Prostate gland (tissue), 2 donors: ENCODE measurements around the gene HK1. TPM values are rescaled to one million over a fixed set of nuclear protein-coding genes. Genes with fewer than 3 reads are reported as not detected.
"Not testable (repeated sequence)": the region's sequence is repeated elsewhere in the genome, so short reads cannot be mapped to it uniquely, and the experiment has no call there.

Experiments used
- DNase-seq: peaks from one replicate; pipeline ENCODE4 v3.0.0-alpha.2; 2019; ENCODE audit warnings: low spot score
- H3K27ac ChIP-seq, 2 donors: fragments of 200-600 bp; sonication (generic); 2 replicates each; pipeline ENCODE4 v1.5.1; 2017 to 2019
- H3K27me3 ChIP-seq: fragments of 200-600 bp; sonication (generic); replicated peaks from 2 replicates; pipeline ENCODE4 v1.5.1; 2019; ENCODE audit not compliant: insufficient read depth
- H3K36me3 ChIP-seq, 2 donors: fragments of 200-600 bp; sonication (generic); 1 replicate in 1 of 2; 2 replicates in 1 of 2; pipeline versions ENCODE4 v1.5.1 to v1.8.1; 2017 to 2019
- H3K4me1 ChIP-seq: fragments of 200-600 bp; sonication (generic); replicated peaks from 2 replicates; pipeline ENCODE4 v1.5.1; 2019
- H3K4me3 ChIP-seq, 2 donors: fragments of 200-600 bp; sonication (generic); 2 replicates each; pipeline ENCODE4 v1.5.1; 2017 to 2019
- H3K9me3 ChIP-seq: fragments of 200-600 bp; sonication (generic); 2 replicates; pipeline ENCODE4 v1.5.1; 2017
- CTCF ChIP-seq, 4 experiments: fragments of 200-600 bp in 2 of 4; fragments of 450-650 bp in 2 of 4; sonication (generic) in 2 of 4; IDR thresholded peaks; 1 replicate in 3 of 4; 2 replicates in 1 of 4; pipeline ENCODE4 v1.5.1; 2016 to 2019; ENCODE audit warnings: antibody characterized with exemption in 4 of 4, mild to moderate bottlenecking in 2 of 4, moderate library complexity in 2 of 4
- POLR2A ChIP-seq: fragments of 450-650 bp; IDR thresholded peaks from one replicate; pipeline ENCODE4 v1.6.1; 2016; ENCODE audit warnings: antibody characterized with exemption, mild to moderate bottlenecking
- POLR2AphosphoS5 ChIP-seq: sonication (generic); formaldehyde crosslinking; IDR thresholded peaks from one replicate; pipeline ENCODE4 v1.6.1; 2017; ENCODE audit warnings: antibody characterized with exemption
- WGBS: methylation state at CpG from one replicate; pipeline ENCODE4 v1.1.5; 2018; 5-methylcytosine and 5-hydroxymethylcytosine counted together
- intact Hi-C: fragments of 100-400 bp; cut with DNase I; formaldehyde crosslinking; loops from one replicate; pipeline ENCODE4 v1.14.2; 2022
- total RNA-seq, 2 donors: library from RNA; depleted of rRNA; stranded (reverse); fragments of >200 nt; gene quantifications; one replicate each; pipeline ENCODE4 v1.1.0, GENCODE V29; 2016

Gene HK1
- total RNA-seq, 2 donors from 2014 or later = 67.8 to 134 TPM

DNA sequence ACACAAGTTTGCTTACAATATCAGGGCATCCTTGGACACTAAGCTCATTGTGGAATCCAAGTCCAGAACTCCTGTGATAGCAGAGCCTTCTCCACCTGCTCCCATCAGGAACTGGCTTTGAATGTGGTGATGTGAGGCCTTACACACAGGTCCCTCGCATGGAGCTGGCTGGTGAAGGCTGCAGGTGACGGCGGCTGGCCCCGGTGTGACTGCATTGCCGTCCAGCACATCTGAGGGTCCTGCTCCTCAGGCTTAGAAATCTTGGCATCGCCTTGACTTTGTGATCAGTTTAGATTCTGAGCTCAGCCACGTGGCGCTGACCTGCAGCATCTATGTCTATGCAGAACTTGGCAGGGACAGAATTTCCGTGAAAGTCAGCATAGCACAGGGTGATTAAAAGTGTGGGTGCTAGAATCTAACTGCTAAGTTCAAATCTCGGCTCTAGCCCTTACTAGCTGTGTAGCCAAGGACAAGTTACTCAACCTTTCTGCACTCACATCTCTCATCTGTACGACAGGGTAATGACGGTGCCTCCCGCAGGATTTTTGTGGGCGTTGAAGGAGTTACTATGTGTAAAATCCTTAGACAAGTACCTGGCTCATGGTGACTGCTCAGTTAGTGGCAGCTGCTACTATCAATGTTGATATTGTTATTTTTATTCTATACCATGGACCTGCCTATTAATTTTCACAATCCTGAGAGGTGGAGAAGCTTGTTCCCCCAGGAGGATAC is 31.5 kb upstream of the HK1 start:
- DNase-seq = no peak
- H3K27me3 ChIP-seq = no peaks in the 10 kb centered on the region

DNA sequence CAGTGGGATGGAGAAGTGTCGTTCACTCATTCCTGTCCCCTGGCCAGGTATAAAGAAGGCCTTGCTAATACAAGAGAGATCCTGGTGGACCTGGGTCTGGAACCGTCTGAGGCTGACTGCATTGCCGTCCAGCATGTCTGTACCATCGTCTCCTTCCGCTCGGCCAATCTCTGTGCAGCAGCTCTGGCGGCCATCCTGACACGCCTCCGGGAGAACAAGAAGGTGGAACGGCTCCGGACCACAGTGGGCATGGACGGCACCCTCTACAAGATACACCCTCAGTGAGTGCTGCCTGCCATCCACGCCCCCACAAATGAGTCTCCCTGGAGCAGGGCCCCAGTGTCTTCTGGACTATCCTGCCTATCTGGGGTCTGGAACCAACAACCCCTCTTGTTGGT is 31.0 kb upstream of the HK1 start:
- WGBS = 96% methylated on average over 13 of the region's 13 CpGs
- no peaks in the 10 kb centered on the region for H3K9me3 ChIP-seq
- intact Hi-C loops = no loop called here
- no peaks in the 10 kb centered on the region for H3K27me3 ChIP-seq
- H3K4me1 ChIP-seq = no peaks in the 10 kb centered on the region
- H3K36me3 ChIP-seq = no peaks in the 10 kb centered on the region
- no peak overlapping the region for H3K4me3 ChIP-seq
- TF ChIP-seq POLR2A (no peak), POLR2AphosphoS5 (no peak), CTCF (IDR thresholded peaks at IDR 0.05) (no peak)
- H3K27ac ChIP-seq = no peak overlapping the region
- no peak for DNase-seq

More for the DNA sequence above, 31.5 kb upstream of the HK1 start:
- H3K9me3 ChIP-seq = no peaks in the 10 kb centered on the region
- no peak for TF ChIP-seq POLR2AphosphoS5
- TF ChIP-seq POLR2A = no peak
- TF ChIP-seq CTCF (IDR thresholded peaks at IDR 0.05) = no peak
- H3K4me3 ChIP-seq = no peak overlapping the region
- H3K36me3 ChIP-seq = no peaks in the 10 kb centered on the region
- no peaks in the 10 kb centered on the region for H3K4me1 ChIP-seq
- H3K27ac ChIP-seq = no peak overlapping the region
- WGBS = 90% methylated on average over 13 of the region's 14 CpGs
- intact Hi-C loops = no loop called here

- H3K27me3 ChIP-seq = no peaks in the 10 kb centered on the region
- intact Hi-C loops = no loop called here
- DNase-seq = no peak
- 78% methylated on average over 24 of the region's 24 CpGs for WGBS
- H3K9me3 ChIP-seq = no peaks in the 10 kb centered on the region
- TF ChIP-seq POLR2A = no peak
- TF ChIP-seq POLR2AphosphoS5 = no peak
- no peak for TF ChIP-seq CTCF (IDR thresholded peaks at IDR 0.05)
- H3K4me1 ChIP-seq = no peaks in the 10 kb centered on the region
- no peak overlapping the region for H3K27ac ChIP-seq
- H3K4me3 ChIP-seq = no peak overlapping the region
- H3K36me3 ChIP-seq = no peaks in the 10 kb centered on the region
Observed at GRCh38 chr10:69248117-69248730, 30.1 kb upstream of the HK1 start.

DNA sequence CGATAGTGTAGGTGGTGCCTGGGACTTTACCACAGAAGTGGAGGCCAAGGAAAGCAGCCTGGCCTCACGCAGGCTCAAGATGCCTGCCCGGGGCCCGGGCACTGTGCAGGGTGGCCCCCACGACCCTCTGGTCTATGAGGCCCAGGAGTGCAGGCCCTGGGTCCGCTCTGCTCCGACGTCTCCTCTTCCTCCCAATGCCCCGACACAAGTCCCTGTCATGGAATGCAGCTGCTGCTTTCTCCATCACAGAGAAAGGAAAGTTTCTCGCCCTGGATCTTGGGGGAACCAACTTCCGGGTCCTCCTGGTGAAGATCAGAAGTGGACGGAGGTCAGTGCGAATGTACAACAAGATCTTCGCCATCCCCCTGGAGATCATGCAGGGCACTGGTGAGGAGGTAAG is 28.3 kb upstream of the HK1 start:
- intact Hi-C loops = no loop called here
- Histone ChIP-seq H3K36me3 (no peaks in the 10 kb centered on the region), H3K4me3 (no peak overlapping the region), H3K27ac (peak overlapping the region in 1 of 2 donors; percentile 38), H3K9me3 (no peaks in the 10 kb centered on the region), H3K27me3 (no peaks in the 10 kb centered on the region), H3K4me1 (no peaks in the 10 kb centered on the region)
- no peak for DNase-seq
- TF ChIP-seq POLR2AphosphoS5 (no peak), CTCF (IDR thresholded peaks at IDR 0.05) (no peak), POLR2A (no peak)
- 92% methylated on average over 14 of the region's 14 CpGs for WGBS

GRCh38 chr10:69251417-69251816 is 26.9 kb upstream of the HK1 start:
- H3K27me3 ChIP-seq, DNase-seq, H3K36me3 ChIP-seq, intact Hi-C loops, H3K4me1 ChIP-seq, H3K4me3 ChIP-seq, H3K9me3 ChIP-seq, H3K27ac ChIP-seq: not testable (repeated sequence)
- 93% methylated on average over 2 of the region's 2 CpGs for WGBS
